DLD1 (cell line): ENCODE data around the gene KIF3A.

Source experiments
- in situ Hi-C: cut with HindIII; loops from 2 replicates; pipeline ENCODE4 v1.10.0; 2017; ENCODE audit warnings: low sequenced_read_pairs

The KIF3A gene

DNA sequence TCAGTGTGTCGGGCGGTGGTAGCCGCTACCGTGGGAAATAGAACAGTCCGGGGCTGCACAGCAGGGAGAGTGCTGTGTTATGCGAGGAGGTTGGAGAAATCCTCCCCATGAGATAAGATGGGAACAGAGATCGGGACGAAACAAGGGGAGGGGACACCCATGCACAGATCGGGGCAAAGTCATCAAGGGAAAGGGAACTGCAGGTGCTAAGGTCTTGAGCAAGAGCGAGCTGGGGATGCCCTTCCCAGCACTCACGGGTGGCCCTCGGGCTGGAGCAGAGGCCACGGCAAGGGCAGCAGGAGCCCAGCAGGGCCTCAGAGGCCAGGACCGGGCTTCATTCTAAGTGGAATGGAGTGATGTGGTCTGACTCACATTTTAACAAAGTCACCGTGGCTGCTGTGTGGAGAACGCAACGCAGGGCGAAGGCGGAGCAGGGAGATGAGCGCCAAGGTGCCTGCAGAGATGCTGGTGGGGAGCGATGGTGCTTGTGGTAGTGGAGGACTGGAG is 71.7 kb downstream of the KIF3A start:
- in situ Hi-C loops, result no loop called here

DNA sequence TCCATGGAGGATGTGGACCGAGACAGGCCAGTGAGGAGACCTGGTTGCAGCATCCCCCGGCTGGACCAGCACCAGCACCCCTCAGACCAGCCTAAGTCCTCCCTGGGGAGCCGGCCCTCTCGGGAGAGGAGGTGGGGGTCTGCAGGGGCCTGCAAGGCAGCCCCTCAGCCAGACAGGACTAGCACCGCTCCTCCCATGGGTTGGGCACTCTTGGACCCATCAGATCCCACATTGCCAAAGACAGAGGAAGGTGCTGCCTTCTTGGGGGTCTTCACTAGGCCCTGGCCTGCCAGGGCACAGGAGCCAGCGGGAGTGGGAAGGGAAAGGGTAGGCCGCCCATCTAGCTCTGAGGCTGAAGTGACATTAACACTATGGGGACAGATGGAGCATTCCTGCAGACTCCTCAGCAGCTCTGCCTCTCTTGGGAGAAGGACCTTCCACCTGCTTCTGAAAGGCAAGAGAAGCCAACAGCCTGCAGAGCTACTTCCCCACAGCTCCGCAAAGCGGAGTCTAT is 72.6 kb downstream of the KIF3A start:
- in situ Hi-C loops, result no loop called here

DNA sequence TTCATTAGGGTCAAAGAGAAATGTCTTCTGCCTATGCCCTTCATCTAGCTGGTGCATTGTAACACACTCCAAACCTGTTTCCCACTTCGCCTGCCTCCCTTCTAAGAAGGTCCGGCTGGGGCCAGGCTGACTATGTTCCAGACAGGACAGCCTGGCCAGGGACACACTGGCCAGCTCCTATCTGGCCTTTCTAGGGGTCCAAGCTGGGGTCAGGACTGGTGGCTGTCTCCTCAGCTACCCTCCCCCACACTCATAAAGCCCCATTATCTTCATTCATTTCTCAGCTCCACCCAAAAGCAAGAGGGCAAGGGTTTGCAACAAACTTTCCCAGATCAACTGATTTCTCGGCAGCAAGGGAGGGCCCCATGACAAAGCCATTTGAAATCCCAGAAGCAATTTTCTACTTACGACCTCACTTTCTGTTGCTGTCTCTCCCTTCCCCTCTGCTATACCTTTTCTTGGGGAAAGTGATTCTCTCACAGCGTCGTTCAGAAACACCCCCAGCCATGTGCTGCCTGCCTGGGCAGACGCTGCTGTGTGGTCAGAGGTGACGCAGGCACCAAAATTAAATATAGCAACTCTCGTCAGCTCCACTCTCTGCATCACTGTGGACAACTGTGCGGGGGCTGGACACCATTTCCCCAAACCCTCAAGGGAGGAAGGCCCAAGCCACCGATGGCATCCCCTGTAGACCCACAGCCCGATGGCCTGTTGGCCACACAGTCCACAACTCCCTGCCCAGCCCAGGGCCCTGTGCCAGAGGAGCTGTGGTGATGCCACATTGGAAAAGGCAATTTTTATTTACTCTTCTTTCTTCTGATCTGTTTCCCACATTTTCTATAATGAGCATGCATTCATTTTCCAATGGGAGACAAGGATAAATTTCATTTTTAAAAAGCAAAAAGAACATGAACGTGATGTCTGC is 73.3 kb downstream of the KIF3A start:
- in situ Hi-C loops, result no loop called here

GRCh38 chr5:132662925-132663770 is 74.2 kb downstream of the KIF3A start:
- in situ Hi-C loops, result no loop called here

GRCh38 chr5:132662004-132662401 is 75.3 kb downstream of the KIF3A start:
- in situ Hi-C loops, result no loop called here

GRCh38 chr5:132661231-132662003 is 75.9 kb downstream of the KIF3A start:
- in situ Hi-C loops, result no loop called here

DNA sequence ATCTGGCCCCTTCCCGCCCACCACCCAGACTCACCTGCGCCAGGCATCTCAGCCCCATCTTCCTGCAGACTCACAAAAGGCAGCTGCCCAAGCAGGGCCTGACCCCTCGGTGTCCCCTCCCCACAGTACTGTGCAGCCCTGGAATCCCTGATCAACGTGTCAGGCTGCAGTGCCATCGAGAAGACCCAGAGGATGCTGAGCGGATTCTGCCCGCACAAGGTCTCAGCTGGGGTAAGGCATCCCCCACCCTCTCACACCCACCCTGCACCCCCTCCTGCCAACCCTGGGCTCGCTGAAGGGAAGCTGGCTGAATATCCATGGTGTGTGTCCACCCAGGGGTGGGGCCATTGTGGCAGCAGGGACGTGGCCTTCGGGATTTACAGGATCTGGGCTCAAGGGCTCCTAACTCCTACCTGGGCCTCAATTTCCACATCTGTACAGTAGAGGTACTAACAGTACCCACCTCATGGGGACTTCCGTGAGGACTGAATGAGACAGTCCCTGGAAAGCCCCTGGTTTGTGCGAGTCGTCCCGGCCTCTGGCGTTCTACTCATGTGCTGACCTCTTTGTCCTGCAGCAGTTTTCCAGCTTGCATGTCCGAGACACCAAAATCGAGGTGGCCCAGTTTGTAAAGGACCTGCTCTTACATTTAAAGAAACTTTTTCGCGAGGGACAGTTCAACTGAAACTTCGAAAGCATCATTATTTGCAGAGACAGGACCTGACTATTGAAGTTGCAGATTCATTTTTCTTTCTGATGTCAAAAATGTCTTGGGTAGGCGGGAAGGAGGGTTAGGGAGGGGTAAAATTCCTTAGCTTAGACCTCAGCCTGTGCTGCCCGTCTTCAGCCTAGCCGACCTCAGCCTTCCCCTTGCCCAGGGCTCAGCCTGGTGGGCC is 77.5 kb downstream of the KIF3A start:
- in situ Hi-C loops, result no loop called here

GRCh38 chr5:132658381-132659302 is 78.7 kb downstream of the KIF3A start:
- in situ Hi-C loops, result no loop called here

DNA sequence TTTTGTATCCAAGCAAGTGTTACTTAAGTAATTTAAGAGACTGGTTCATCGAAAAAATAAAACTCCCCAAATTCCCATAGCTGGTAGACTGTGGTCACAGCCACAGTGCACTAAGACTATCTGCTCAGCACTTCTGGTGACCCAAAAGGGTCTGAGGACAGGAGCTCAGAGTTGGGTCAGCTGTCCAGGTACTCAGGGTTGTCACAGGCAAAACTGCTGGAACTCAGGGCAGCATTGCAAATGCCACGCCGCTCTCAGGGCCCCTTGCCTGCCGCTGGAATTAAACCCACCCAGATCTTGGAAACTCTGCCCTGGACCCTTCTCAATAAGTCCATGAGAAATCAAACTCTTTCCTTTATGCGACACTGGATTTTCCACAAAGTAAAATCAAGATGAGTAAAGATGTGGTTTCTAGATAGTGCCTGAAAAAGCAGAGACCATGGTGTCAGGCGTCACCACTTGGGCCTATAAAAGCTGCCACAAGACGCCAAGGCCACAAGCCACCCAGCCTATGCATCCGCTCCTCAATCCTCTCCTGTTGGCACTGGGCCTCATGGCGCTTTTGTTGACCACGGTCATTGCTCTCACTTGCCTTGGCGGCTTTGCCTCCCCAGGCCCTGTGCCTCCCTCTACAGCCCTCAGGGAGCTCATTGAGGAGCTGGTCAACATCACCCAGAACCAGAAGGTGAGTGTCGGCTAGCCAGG is 79.5 kb downstream of the KIF3A start, which contains the start of gene IL13:
Gene IL13, plus strand, starts transcription at position 498 of the 705 bp plus-strand sequence. Its CDS starts 14 bp downstream, at position 512.
- in situ Hi-C loops, result no loop called here

DNA sequence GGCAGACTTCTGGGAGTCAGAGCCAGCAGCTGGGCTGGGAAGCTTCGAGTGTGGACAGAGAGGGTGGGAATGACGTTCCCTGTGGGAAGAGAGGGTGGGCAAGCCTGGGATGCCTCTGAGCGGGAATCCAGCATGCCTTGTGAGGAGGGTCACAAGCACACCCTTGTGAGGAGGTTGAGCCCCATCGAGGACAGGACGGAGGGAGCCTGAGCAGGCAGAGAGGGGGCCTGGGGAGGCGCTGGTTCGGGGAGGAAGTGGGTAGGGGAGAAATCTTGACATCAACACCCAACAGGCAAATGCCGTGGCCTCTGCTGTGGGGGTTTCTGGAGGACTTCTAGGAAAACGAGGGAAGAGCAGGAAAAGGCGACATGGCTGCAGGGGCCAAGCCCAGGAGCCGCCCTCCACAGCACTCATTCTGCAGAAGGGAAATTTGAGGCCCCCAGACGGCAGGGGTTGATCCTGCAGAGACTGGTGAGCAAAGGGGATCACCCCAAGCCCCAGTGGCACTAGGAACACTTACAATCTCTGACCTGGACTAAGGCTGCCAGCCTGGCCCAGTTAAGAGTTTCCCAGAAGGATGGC is 80.5 kb downstream of the KIF3A start:
- in situ Hi-C loops, result no loop called here

DNA sequence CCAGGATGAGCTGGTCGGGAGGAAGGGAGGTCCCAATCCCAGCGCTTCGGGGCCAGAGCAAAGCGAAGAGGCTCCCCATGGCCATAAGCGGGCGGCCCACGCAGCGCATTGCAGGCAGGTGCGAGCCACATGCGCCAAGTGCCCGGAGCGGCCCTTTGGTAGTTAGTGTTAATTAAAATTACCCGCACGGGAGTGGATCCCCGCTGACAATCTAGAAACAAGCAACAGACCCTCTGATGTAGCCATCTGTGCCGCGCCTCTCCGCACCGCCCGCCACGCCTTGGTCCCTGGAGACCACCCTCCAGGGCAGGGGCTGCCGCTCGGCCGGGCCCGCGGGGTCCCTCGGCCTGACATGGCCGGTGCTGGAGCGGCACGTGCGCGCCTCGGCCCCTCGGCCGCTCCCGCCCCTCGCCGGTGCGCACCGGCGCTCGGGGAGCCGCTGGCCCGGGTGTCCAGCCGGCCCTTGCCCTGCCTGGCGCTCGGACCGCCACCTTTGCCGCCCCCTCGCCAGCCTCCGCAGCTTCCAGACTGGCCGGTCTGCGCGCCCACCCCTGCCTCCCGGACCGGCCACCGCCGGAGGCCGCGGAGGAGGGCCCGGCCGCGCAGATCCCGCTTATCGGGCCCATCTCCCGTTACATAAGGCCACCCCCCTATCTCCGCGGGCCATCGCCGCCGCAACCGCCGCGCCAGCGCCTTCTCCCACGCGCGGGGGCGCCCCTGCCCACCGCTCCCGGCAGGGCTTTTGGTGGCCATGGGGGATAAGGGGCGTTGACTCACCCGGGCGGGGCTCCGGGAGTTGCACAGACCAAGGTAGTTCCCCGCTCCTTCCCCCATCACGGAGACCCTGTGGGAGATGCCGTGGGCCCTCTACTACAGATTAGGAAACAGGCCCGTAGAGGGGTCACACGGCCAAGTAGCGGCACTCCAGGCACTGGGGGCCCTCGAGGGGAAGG is 81.2 kb downstream of the KIF3A start:
- in situ Hi-C loops, result no loop called here

DNA sequence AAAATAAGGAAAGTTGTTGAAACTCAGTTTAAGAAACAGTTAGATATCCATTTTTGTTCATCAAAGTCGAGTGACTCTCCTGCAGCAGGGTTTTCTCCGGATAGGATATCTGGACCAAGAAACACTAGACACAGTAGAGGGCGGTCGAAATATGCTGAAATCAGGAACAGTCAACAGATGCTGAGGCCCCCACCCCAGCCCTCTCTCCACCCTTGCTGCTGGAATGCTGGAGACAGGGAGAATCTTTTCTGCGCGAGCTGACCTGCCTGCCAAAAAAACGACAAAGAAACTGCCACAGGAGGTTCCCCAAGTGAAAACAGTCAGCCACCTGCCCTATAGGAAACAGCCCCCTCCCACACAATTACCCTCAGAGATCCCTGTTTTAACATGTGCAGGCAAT is 83.6 kb downstream of the KIF3A start:
- in situ Hi-C loops, result no loop called here

GRCh38 chr5:132651838-132652469 is 85.4 kb downstream of the KIF3A start:
- in situ Hi-C loops, result no loop called here

DNA sequence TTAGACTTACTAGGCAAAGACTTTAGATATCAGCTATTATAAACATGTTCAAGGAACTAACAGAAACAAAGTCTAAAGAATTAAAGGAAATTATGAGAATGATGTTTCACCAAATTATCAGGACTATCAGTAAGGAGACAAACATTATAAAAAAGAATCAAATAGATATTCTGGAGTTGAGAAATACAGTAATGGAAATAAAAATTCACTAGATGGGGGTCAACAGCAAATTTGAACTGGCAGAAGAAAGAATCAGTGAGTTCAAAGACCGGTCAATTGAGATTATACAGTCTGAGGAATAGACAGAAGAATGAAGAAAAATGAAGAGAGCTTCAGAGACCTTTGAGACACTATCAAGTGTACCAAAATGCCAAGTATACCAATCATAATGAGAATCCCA is 89.0 kb downstream of the KIF3A start:
- in situ Hi-C loops, result no loop called here

DNA sequence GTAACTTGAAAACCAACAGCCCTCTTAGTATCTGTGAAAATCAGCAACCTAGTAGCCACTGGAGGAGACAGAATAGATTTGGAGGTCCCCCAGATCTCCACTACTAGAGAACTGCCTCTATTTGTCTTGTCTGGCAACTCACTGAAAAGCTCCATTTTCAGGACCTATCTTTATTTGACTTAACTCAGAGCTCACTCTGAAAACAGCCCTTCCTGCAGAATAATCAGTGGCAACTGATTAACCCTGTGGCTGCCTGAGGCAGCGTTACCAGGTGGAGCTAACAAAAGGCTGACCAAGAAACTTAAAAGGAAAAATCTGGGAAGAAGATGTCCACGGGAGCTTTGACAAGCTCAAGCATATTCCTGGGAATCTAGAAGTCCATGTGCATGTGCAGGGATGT is 89.9 kb downstream of the KIF3A start:
- in situ Hi-C loops, result no loop called here
